ENCODE measurements around the gene CFP.
"Not testable (repeated sequence)": the region's sequence is repeated elsewhere in the genome, so short reads cannot be mapped to it uniquely, and the experiment has no call there.

The CFP gene

DNA sequence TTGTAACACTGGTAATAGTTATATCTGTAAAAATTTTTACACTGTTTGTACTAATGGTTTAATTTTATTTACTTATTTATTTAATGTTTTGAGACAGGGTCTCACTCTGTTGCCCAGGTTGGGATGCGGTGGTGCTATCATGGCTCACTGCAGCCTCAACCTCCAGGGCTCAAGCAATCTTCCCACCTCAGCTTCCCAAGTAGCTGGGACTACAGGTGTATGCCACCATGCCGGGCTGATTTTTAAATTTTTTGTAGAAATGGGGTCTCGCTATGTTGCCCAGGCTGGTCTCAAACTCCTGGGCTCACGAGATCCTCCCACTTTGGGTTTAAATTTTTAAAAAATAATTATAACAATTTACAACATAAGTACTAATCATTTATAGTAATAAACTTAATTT is 26.6 kb downstream of the CFP start:
- not testable (repeated sequence) for DNase-seq (ENCODE audit: low read depth)

DNA sequence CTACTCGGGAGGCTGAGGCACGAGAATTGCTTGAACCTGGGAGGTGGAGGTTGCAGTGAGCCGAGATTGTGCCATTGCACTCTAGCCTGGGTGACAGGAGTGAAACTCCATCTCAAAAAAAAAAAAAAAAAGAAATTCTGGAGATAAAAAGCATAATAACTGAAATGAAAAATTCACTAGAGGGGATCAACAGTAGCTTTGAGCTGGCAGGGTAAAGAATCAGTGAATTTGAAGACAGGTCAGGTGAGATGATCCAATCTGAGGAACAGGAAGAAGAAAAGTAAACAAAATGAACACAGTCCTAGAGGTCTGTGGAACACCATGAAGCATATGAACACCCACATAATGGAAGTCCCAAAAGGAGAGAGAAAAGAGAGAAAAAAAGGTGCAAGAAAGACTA is 32.5 kb downstream of the CFP start:
- no peak for DNase-seq (ENCODE audit: low read depth)

DNA sequence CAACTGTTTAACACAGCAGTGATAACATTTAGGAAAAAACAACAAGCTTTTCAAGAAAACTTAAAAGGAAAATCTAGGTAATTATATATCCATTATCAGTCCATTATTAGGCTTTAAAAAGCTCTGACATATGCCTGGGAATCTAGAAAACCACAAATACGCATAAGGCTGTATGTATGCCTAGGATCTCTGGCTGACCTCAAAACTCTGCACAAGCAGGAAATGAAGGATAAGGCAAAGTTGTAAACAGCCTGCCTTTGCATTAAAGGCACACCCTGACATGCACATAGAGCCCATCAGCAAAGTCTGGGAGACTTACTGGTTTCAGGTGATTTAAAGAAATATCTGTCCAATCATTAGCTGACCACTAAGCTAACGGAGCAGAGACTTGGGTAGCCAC is 33.5 kb downstream of the CFP start:
- no peak for DNase-seq (ENCODE audit: low read depth)

DNA sequence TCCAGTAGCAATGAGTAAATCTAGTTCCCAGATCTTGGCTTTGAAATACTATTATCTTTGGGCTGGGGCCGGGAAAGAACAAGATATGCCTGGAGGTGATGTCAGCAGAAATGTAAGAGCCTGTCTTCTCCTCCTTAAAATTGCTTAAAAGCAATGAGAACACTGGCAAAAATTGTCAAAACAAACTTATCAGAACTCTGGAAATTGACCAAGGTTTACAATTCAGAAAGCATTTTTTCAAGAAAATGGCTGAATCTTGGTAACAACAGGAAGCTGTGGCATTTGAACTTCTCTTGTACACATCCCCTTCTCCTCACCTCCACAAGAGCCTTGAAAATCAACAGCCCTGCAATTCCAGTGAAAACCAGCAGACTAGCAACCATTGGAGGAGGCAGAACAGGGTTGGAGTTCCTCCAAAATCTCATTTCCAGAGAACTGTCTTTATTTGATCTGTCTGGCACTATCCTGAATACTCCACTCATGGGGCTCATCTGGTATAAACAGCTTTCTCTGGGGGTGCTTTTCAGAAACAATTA is 33.9 kb downstream of the CFP start:
- DNase-seq (ENCODE audit: low read depth): no peak

DNA sequence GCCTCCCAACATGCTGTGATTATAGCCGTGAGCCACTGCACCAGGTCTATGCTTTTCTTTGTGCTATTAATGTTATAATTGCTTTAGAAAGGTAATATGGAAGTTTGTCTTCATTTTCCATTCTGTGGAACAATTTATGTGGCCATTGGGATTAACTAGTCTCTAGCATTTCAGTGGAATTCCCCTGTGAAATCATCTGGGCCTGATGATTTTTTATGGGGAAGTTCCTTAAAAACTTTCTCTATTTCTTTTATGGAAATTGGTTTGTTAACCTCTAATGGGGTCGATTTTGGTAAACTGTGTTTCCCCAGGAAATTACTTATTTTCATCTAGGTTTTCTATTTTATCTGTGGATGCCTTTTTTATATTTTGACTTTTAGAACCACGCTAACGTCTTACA is 36.2 kb downstream of the CFP start:
- DNase-seq (ENCODE audit: low read depth): no peak

DNA sequence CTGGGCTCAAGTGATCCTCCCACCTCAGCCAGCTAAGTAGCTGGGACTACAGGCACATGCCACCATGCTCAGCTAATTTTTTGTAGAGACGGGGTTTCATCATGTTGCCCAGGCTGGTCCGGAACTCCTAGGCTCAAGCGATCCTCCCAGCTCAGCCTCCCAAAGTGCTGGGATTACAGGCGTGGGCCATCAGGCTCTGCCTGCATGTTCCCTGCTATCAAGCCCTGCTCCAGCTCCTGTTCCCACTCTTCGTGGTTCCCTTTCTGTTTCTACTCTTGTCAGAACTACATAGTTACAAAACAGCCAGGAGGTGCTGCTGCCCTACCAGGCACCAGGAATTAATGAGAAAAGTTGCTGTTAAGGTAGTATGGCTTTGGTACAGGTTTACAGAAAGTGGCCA is 38.7 kb downstream of the CFP start:
- DNase-seq (ENCODE audit: low read depth): no peak

DNA sequence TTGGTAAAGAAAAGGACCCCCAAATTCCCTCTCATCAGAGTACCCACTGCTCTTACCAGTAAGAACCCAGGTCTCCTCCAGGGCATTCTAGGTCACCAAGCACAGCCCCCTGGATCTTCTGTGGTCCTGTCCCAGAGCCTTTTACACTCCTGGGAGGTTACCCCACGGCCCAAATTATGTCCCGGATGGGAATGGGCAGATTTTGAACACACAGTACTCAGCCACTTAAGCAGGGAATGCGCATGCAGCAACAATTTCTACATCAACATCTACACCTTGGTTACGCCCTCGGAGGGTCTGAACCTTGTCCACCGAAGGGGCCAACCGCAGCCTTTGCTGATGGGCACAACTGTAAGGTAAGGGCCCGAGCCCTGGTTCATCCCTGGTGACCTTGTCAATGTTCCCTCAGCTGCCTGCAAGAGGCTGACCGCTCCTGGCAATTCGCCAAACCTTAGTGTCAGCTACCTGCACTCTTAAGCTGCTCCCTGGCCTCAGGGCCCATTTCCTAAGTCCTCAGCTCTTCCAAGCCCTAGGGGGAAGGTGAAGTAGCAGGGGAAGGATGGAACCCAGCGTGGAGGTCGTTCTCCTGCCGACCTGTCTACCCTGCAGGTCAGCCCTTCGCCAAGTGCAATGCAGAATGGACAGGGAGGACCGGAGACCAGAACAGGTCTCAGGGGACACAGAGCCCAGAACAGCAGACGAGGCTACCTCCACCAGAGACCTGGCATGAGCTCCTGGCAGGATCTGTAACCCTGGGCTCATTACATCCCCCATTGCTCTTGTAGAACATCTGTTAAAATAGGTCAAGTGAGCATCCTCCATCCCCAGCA is 41.6 kb downstream of the CFP start:
- DNase-seq (ENCODE audit: low read depth): no peak

DNA sequence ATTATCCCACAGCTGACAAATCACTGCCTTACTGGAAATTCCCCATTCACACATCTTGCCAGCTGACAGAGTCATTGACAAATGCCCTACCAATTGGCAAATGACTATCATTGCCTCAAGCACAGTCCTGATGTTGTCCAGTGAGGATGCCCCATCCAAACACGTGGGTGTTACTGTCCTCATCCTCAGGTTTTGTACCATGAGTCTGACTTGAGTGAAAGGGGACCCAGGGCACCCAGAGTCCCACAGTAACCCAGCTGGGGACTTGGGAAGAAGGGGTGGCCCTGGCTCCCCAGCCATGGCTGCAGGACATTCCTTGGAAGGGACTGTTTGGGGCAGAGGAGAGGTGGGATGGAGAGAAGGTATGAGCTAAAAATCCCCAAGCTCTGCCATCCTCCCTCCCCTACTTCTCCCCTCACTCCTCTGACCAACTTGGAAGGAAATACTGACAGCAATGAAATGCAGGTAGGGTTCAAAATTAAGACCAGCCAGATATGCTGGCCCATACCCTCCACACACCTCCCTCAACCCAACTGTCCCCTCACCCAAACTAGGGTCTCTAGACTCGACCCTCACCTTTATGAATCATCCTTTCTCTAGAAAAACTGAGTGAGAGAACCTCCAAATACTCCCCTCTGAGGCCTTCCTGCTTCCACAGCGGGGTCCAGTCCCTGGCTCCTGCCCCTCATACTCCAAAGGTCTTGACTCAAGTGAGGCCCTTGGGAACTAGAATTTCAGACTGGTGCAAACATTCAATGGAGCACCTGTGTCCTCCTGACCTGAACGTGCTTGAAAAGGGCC is 42.4 kb downstream of the CFP start:
- DNase-seq (ENCODE audit: low read depth): no peak

DNA sequence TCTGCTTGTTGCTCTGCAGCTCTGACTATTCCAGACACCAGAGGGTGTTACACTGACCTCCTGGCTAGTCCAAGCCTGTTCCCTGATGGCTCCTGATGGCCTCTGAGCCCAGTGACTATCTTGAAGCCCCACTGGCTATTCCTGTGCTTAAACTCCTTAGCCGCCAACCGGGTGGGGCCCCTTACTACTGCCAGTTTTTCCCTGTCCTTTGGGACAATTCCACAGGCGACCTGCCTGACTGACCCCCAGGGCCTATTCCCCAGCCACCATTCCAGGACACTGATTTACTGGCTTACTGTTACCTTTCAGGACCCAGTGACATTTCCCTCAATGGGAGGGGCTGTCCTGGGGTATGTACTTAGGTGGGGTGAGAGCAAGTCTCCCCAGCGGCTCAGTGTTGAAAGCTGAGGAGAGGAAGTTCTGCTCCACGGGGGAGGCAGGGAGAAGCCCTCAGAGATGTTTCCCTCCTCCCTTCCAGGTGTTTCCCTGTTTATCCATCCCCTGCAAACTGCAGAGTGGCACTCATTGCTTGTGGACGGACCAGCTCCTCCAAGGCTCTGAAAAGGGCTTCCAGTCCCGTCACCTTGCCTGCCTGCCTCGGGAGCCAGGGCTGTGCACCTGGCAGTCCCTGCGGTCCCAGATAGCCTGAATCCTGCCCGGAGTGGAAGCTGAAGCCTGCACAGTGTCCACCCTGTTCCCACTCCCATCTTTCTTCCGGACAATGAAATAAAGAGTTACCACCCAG is 43.5 kb downstream of the CFP start:
- no peak for DNase-seq (ENCODE audit: low read depth)

DNA sequence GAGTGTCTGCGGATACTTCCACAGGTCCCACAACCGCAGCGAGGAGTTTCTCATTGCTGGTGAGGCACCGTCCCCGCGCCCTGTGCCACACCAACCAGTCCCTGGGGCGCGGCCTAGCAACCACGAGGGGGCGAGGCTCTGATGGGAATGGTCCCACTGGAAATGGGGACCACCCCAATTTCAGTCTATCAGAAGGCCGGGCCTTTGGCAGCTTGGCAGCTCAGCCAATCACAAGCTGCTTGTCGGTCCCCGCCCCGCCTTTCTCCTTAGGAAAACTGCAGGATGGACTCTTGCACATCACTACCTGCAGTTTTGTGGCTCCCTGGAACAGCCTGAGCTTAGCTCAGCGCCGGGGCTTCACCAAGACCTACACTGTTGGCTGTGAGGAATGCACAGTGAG is 44.5 kb downstream of the CFP start:
- DNase-seq (ENCODE audit: low read depth): no peak

DNA sequence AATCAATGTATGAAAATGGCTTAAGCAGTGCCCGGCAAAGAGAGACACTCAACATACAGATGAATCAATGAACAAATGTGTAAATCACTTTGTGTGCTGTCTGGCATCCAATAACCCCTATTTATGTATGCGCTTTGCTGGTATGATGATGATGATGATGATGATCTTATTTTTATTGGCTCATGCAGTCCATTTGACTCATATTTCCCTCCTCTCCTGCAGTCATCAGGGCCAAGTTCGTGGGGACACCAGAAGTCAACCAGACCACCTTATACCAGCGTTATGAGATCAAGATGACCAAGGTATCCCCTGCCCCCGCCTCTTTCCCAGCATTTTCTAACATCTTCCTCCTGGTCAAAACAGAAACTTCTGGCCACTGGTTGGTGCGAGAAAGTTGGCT is 45.0 kb downstream of the CFP start:
- no peak for DNase-seq (ENCODE audit: low read depth)

DNA sequence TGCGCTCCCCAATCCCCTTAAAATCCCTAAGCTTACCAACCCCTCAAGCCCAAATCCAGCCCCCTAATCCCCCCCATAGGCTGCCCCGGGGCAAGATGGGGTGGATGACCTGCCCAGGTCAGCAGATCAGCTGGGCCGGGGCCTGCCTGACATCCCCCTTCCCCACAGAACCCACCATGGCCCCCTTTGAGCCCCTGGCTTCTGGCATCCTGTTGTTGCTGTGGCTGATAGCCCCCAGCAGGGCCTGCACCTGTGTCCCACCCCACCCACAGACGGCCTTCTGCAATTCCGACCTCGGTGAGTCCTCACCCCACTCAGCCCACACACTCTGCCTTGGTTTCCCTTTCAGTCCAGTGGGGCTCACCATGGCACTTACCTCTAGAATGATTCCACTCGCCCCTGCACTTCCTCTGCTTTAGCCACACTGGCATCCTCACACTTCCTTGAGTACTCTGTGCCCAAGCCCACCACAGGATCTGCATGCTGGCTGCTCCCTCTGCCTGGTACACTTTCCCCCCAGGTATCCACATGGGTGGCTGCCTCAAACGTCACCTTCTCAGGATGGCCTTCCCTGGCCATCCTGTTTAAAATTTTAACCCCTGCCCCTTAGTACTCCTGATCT is 46.4 kb downstream of the CFP start:
- DNase-seq (ENCODE audit: low read depth): no peak

DNA sequence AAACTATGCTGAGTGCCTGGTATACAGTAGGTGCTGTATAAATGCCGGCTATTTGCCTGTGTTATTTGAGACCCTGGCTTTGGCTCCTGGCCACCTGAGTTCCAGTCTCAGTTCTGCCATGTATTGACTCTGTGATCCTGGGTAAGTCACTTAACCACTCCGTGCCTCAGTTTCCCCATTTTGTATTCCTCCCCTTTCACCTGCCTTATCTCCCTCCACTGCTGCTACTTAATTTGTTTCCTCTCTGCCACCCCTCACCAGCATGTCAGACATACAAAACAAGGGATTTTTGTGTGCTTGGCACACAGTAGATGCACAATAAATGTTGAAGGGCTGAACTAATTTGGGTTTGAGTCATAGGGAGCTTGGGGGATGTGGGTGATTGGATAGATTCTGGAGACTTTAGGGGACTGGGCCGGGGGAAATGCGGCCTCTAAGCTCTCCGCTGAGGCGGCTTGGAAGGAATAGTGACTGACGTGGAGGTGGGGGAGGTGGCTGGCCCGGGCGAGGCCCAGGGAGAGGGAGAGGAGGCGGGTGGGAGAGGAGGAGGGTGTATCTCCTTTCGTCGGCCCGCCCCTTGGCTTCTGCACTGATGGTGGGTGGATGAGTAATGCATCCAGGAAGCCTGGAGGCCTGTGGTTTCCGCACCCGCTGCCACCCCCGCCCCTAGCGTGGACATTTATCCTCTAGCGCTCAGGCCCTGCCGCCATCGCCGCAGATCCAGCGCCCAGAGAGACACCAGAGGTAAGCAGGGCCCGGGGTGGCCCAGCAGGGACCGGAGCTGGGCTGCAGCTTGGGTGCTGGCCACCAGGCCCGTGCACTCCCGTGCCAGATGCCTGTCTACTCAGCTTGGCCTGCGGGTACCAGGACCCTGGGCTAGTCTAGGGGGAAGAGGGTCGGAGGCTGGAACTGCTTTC is 47.7 kb downstream of the CFP start, which contains the start of gene TIMP1:
TSS of gene TIMP1 (plus strand) at position 706 of the 917 bp plus-strand sequence. CDS start 980 bp downstream, outside the sequence.
- DNase-seq (ENCODE audit: low read depth): peak; percentile 78

DNA sequence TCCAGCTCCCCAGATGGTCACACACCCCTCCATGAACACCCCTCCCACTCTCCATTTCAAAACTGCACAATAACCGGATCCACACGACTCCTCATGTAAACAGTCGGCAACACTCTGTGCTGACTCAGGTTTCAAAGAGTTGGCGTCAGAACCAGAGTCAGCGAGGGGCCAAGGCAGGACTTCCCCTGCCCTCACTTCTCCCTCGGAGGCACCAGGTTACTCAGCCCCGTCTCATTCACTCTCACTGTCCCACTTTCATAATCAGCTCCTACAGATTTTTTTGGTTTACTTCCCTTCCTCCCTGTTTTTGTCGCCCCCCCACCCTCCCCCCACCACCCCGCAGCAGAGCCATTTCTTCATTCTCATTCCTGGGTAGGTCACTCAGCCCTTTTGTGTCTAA is 50.2 kb downstream of the CFP start:
- no peak for DNase-seq (ENCODE audit: low read depth)

DNA sequence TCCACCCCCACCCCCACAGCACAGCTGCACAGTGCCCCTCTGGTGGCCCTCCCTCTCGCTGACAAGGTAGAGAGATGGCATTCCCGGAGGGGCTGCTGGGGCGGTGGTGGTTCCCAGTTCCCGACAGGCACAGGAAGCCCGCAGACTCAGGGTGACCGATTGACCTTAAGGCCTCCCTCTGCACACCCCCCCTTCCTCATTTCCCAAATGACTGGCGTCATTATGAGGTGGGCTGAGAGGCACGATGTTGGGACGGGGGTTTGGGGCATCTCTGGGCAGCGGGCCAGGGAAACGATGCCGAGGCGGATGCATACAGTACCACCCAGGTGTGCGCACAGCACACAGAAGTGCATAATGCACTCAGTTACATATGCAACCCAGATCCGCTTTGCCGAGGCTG is 51.0 kb downstream of the CFP start:
- no peak for DNase-seq (ENCODE audit: low read depth)

DNA sequence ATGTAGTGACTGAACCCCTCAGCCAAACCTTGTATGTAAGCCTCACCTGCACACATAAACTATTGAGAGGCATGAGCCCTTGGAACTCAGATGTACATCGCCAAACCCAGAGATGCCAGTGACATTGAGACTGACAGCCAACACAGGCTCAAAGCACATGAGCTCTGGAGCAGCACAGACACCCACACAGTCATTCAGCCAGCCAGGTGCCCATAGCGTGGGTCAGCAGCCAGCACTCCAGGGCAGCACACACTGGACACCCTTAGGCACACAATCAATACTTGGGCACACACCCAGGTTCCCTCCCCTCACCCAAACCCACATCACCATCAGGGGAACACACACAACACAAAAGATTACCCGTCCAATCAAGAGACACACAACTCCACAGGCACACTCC is 51.8 kb downstream of the CFP start:
- no peak for DNase-seq (ENCODE audit: low read depth)

DNA sequence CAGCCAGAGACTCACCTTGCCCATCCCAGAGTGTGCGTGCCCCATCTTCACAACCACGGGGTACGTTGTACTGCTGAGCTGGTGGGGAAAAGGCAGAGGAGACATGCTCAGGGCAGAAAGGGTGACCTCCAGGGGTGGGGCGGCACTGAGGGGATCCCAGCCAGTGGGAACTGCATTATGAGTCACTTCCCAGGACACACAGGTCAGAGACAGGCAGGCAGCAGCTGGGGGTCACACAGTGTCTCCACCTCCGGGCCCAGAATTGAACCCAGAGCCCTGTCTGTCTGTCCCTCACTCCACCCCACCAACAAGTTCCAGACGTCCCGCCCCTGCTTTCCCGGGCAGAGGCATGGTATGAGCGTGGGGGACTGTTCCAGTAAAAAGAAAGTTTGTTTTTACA is 52.3 kb downstream of the CFP start:
- no peak for DNase-seq (ENCODE audit: low read depth)

DNA sequence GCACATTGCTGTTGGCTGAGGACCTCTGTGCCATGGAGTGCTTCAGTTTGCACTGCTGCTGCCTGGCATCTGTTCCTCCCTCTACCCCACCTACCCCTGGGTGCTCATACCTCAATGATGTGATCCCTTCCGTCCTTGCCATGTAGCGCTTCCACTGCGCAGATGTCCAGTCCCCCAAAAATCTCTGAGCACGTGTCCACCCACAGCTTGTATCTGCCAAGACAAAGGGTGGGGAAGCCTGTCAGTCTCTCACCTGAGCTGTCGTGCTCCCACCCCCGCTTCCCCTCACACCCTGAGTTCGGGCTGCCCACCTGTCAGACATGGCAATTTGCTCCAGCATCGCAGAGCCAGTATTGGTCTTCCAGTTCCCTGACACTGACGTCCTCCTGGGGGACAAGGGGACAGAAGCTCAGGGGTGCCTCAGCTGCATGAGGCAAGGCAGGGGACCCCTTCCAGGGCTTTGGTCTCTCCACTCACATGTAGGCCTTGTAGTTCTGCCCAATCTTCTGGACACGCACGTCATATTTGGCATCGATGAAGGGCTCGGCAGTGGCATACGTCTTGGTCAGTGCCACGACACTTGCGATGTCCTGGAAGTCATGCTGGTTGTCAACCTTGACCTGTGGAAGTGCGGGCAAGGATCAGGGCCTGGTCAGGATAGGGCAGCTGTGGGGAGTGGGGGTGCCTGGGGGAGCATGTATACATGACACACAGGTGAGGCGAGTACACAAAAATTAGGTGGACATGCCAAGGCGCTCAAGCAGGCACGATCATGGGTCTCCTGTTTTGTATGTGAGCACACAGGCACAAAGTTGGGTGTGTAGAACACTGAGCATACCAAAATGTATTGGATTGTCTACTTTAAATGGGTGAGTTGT is 53.5 kb downstream of the CFP start:
- DNase-seq (ENCODE audit: low read depth): no peak

DNA sequence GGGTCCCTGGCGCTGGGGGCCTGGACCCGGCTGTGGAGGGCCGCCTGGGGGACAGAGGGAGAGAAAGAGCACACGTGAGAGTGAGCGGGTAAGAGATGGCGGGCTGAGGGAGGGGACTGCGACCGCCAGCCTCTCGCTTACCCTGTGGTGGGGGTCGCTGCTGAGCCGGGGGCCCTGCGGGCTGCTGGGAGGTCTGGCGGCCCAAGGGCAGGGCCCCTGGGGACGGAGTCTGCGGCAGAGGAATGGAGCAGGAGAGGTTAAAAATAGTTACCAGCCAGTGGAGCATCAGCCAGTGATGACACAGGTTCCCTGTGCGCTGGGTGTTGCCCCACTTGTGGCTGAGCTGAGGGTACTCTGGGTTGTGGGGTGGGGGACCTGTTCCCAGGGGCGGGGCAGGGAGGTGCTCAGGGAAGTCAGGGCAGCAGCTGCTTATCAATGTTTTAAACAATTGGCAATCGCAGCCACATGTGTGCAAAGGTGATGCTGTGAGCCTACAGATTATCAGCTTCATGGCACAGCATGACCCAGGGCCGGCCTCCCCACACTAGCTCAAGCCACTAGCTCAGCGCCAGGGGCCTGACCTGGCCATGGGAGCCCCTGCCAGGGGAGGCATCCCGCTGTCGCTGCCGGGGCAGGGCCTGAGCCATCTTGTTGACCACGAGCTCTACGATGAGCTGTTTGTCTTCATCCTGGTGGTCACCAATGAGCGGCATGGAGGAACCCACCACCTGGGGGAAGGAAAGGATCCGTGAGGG is 55.0 kb downstream of the CFP start:
- no peak for DNase-seq (ENCODE audit: low read depth)
